Panc1 (cell line): ENCODE data around the gene FMOD. TPM values are rescaled to one million over a fixed set of nuclear protein-coding genes. Genes with fewer than 3 reads are reported as not detected.

ENCODE experiments used
- ATAC-seq: fragments of 200-7000 bp; cut with Tn5 transposase; 2 replicates; pipeline ENCODE4 v1.9.1; 2020; ENCODE audit warnings: mild to moderate bottlenecking, moderate library complexity
- BruUV-seq: library from RNA; stranded (reverse); fragments of 400-500 nt; replicated peaks from 2 replicates; lab custom pipeline; 2021; lab: Mats Ljungman, UMichigan
- CTCF ChIA-PET: fragments of 300-600 bp; sonication (Branson Sonifier 250); formaldehyde crosslinking; loops from one replicate; lab custom pipeline; 2022; ENCODE audit warnings: antibody characterized with exemption; lab: Charles Lee
- POLR2A ChIA-PET: fragments of 300-600 bp; sonication (Branson Sonifier 250); formaldehyde crosslinking; loops from one replicate; lab custom pipeline; 2022; ENCODE audit warnings: antibody characterized with exemption; lab: Charles Lee
- DNase-seq: peaks from one replicate; pipeline ENCODE4 v3.0.0-alpha.2; 2010; ENCODE audit warnings: low read depth, low spot score
- H3K27ac ChIP-seq: 2 replicates; pipeline ENCODE4 v1.5.1; 2011; ENCODE audit warnings: mild to moderate bottlenecking, low read length, inconsistent platforms
- H3K27me3 ChIP-seq: fragments of 200-500 bp; sonication (Bioruptor generic); 2 replicates; pipeline ENCODE4 v1.6.0; 2014; ENCODE audit warnings: low read length, inconsistent platforms; ENCODE audit not compliant: control insufficient read depth, insufficient read depth
- H3K36me3 ChIP-seq: fragments of 200-500 bp; sonication (Bioruptor generic); 2 replicates; pipeline ENCODE4 v1.5.1; 2014; ENCODE audit warnings: inconsistent platforms, mild to moderate bottlenecking, low read length, moderate library complexity; ENCODE audit not compliant: control insufficient read depth, insufficient read depth
- H3K4me1 ChIP-seq: 2 replicates; pipeline ENCODE4 v1.5.1; 2011; ENCODE audit warnings: inconsistent platforms, mild to moderate bottlenecking, low read length, moderate library complexity; ENCODE audit not compliant: control insufficient read depth, insufficient read depth
- H3K4me3 ChIP-seq, 2 experiments: 2 replicates each; pipeline ENCODE4 v1.5.1; 2011 to 2012; ENCODE audit warnings: low read depth in 2 of 2, low read length in 2 of 2, mild to moderate bottlenecking in 2 of 2, inconsistent platforms in 1 of 2, moderate library complexity in 1 of 2
- H3K9me3 ChIP-seq: fragments of 200-500 bp; sonication (Bioruptor generic); 2 replicates; pipeline ENCODE4 v1.5.1; 2014; ENCODE audit warnings: low read depth, mild to moderate bottlenecking, inconsistent platforms, low read length, moderate library complexity; ENCODE audit not compliant: control insufficient read depth, insufficient read depth
- CTCF ChIP-seq: fragments of 450-650 bp; IDR thresholded peaks from 2 replicates; pipeline ENCODE4 v1.5.1; 2017; ENCODE audit warnings: mild to moderate bottlenecking
- POLR2AphosphoS5 ChIP-seq: IDR thresholded peaks from 2 replicates; pipeline ENCODE4 v1.6.1; 2012; ENCODE audit warnings: mild to moderate bottlenecking, low read depth, low read length, moderate library complexity
- SIN3A ChIP-seq: IDR thresholded peaks from 2 replicates; pipeline ENCODE4 v1.6.1; 2012; ENCODE audit warnings: low read depth, mild to moderate bottlenecking, low read length, moderate library complexity, borderline replicate concordance; ENCODE audit not compliant: insufficient read depth
- TCF7L2 ChIP-seq: IDR thresholded peaks from 2 replicates; pipeline ENCODE4 v1.6.1; 2011; ENCODE audit warnings: mild to moderate bottlenecking, low read depth, low read length, inconsistent platforms
- in situ Hi-C: cut with HindIII; loops from 2 replicates; pipeline ENCODE4 v1.10.0; 2016; ENCODE audit warnings: low sequenced_read_pairs, low pct_unique_long_range_greater_than_20kb
- intact Hi-C: fragments of 100-400 bp; cut with micrococcal nuclease; formaldehyde crosslinking; loops from one replicate; pipeline ENCODE4 v1.10.0; 2022; ENCODE audit not compliant: unreplicated experiment
- total RNA-seq: library from RNA; stranded (reverse); gene quantifications from one replicate; pipeline ENCODE4 v1.2.1, GENCODE V29; 2021; ENCODE audit not compliant: unreplicated experiment
- TF ChIP-seq, protein P1 (sequence below), 2 experiments: IDR thresholded peaks; 2 replicates each; pipeline ENCODE4 v1.6.1; 2011 to 2012; ENCODE audit warnings: low read depth in 2 of 2, control low read depth in 1 of 2, low read length in 1 of 2, mild to moderate bottlenecking in 1 of 2, moderate library complexity in 1 of 2; ENCODE audit not compliant: insufficient read depth in 1 of 2

The FMOD gene
- total RNA-seq, 1 experiment from 2014 or later, result not detected

DNA sequence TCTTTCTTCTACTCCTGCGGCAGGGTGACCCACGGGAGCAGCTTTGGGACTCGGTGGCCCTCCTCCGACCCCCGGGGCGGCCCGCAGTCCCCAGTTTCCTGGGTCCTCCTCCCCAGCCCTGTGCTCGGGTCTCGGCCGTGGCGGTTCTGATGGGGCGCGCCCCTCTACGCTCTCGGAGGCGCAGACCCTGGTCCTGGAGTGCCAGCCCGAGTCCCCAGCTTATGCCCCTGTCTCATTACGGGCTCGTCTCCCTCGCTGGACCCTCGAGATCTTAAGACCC, 45.2 kb downstream of the FMOD start:
- peak overlapping the region; percentile 75 to 77 for H3K4me3 ChIP-seq
- POLR2A ChIA-PET, result no interaction called here
- no peak for TF ChIP-seq TCF7L2
- TF ChIP-seq, protein P1, sequence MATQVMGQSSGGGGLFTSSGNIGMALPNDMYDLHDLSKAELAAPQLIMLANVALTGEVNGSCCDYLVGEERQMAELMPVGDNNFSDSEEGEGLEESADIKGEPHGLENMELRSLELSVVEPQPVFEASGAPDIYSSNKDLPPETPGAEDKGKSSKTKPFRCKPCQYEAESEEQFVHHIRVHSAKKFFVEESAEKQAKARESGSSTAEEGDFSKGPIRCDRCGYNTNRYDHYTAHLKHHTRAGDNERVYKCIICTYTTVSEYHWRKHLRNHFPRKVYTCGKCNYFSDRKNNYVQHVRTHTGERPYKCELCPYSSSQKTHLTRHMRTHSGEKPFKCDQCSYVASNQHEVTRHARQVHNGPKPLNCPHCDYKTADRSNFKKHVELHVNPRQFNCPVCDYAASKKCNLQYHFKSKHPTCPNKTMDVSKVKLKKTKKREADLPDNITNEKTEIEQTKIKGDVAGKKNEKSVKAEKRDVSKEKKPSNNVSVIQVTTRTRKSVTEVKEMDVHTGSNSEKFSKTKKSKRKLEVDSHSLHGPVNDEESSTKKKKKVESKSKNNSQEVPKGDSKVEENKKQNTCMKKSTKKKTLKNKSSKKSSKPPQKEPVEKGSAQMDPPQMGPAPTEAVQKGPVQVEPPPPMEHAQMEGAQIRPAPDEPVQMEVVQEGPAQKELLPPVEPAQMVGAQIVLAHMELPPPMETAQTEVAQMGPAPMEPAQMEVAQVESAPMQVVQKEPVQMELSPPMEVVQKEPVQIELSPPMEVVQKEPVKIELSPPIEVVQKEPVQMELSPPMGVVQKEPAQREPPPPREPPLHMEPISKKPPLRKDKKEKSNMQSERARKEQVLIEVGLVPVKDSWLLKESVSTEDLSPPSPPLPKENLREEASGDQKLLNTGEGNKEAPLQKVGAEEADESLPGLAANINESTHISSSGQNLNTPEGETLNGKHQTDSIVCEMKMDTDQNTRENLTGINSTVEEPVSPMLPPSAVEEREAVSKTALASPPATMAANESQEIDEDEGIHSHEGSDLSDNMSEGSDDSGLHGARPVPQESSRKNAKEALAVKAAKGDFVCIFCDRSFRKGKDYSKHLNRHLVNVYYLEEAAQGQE (IDR thresholded peaks at IDR 0.05; ENCODE audit: insufficient read depth in 1 of 2, low read depth in 2 of 2, low read length in 1 of 2), result no peak
- no peak for TF ChIP-seq SIN3A
- TF ChIP-seq POLR2AphosphoS5, result no peak
- no peak for TF ChIP-seq CTCF
- DNase-seq (no peak), ATAC-seq (peak; percentile 27)
- in situ Hi-C loops (no loop called here), intact Hi-C loops (no loop called here)
- H3K27me3 ChIP-seq, result peaks cover 5% of the 10 kb centered on the region
- H3K36me3 ChIP-seq, result no peaks in the 10 kb centered on the region
- peak overlapping the region; percentile 61 for H3K27ac ChIP-seq
- H3K4me1 ChIP-seq, result peaks cover 4% of the 10 kb centered on the region; the same call in 1 of the 2 replicates
- H3K9me3 ChIP-seq, result no peaks in the 10 kb centered on the region
- CTCF ChIA-PET, result no interaction called here
- no TSS peak for BruUV-seq

- H3K4me1 ChIP-seq, result peaks cover 4% of the 10 kb centered on the region; the same call in 1 of the 2 replicates
- peak within 1 kb of the TSS; percentile 81 for H3K27ac ChIP-seq
- peak; percentile 12 for DNase-seq
- H3K36me3 ChIP-seq, result no peaks in the 10 kb centered on the region
- peaks cover 6% of the 10 kb centered on the region for H3K27me3 ChIP-seq
- TF ChIP-seq SIN3A, result no peak
- peak; percentile 73; the same call in 1 of the 2 replicates for TF ChIP-seq POLR2AphosphoS5
- ChIA-PET POLR2A (no interaction called here), CTCF (no interaction called here)
- intact Hi-C loops, result no loop called here
- no peaks in the 10 kb centered on the region for H3K9me3 ChIP-seq
- peak within 1 kb of the TSS; percentile 75 to 77 for H3K4me3 ChIP-seq
- in situ Hi-C loops, result no loop called here
- TSS peak; percentile 93 for BruUV-seq
- ATAC-seq, result peak; percentile 94
Observed at GRCh38 chr1:203304919-203305808, 45.8 kb downstream of the FMOD start, which contains the start of gene BTG2. BTG2 (plus strand) TSS chr1:203305519; CDS start chr1:203305607, 88 bp downstream.
